Smooth muscle cell (in vitro differentiated cells): ENCODE results near the gene MSI2. TPM values are rescaled to one million over a fixed set of nuclear protein-coding genes. Genes with fewer than 3 reads are reported as not detected.

Experiments
- DNase-seq: peaks from one replicate; lab custom pipeline; 2025; ENCODE audit not compliant: unreplicated experiment; lab: John Stamatoyannopoulos, UW
- H2AFZ ChIP-seq: fragments of 200-600 bp; sonication (generic); 2 replicates; pipeline ENCODE4 v1.6.0; 2016; ENCODE audit warnings: antibody characterized with exemption, low read depth, mild to moderate bottlenecking
- H3F3A ChIP-seq: fragments of 200-600 bp; sonication (generic); 2 replicates; pipeline ENCODE4 v1.6.0; 2017; ENCODE audit warnings: antibody characterized with exemption, low read depth
- H3K27ac ChIP-seq: fragments of 200-600 bp; sonication (generic); 2 replicates; pipeline ENCODE4 v1.5.1; 2016; ENCODE audit warnings: low read depth, mild to moderate bottlenecking
- H3K27me3 ChIP-seq: fragments of 200-600 bp; sonication (generic); 2 replicates; pipeline ENCODE4 v1.6.1; 2016; ENCODE audit warnings: low read depth, mild to moderate bottlenecking
- H3K36me3 ChIP-seq: fragments of 200-600 bp; sonication (generic); 2 replicates; pipeline ENCODE4 v1.5.1; 2016; ENCODE audit warnings: low read depth
- H3K4me1 ChIP-seq: fragments of 200-600 bp; sonication (generic); 2 replicates; pipeline ENCODE4 v1.5.1; 2016; ENCODE audit warnings: low read depth
- H3K4me2 ChIP-seq: fragments of 200-600 bp; sonication (generic); 2 replicates; pipeline ENCODE4 v1.6.0; 2016; ENCODE audit warnings: mild to moderate bottlenecking
- H3K4me3 ChIP-seq: fragments of 200-600 bp; sonication (generic); 2 replicates; pipeline ENCODE4 v1.5.1; 2016; ENCODE audit warnings: mild to moderate bottlenecking
- H3K79me2 ChIP-seq: fragments of 200-600 bp; sonication (generic); 2 replicates; pipeline ENCODE4 v1.6.0; 2016; ENCODE audit warnings: low read depth, mild to moderate bottlenecking
- H3K9ac ChIP-seq: fragments of 200-600 bp; sonication (generic); 2 replicates; pipeline ENCODE4 v1.6.0; 2016; ENCODE audit warnings: low read depth
- H3K9me3 ChIP-seq: fragments of 200-600 bp; sonication (generic); replicated peaks from 2 replicates; pipeline ENCODE4 v1.5.1; 2016; ENCODE audit warnings: low read depth
- H4K20me1 ChIP-seq: fragments of 200-600 bp; sonication (generic); 2 replicates; pipeline ENCODE4 v1.6.0; 2016; ENCODE audit warnings: low read depth
- CTCF ChIP-seq: fragments of 200-600 bp; sonication (generic); IDR thresholded peaks from 2 replicates; pipeline ENCODE4 v1.5.1; 2017; ENCODE audit warnings: borderline replicate concordance, mild to moderate bottlenecking, antibody characterized with exemption; ENCODE audit not compliant: insufficient read depth, poor library complexity, severe bottlenecking
- WGBS: methylation state at CpG from one replicate; pipeline ENCODE4 v1.1.7; 2016; ENCODE audit warnings: low lambda C conversion rate; 5-methylcytosine and 5-hydroxymethylcytosine counted together
- polyA plus RNA-seq: library from polyadenylated mRNA; unstranded; fragments of >200 nt; fragmentation: Nextera tagmentation; extraction: Ambion mirVana; gene quantifications from 2 replicates; pipeline ENCODE4 v1.2.1, GENCODE V29; 2016
- total RNA-seq: library from RNA; depleted of rRNA; stranded (reverse); fragments of >200 nt; gene quantifications from 2 replicates; pipeline ENCODE4 v1.2.3, GENCODE V29; 2014

The MSI2 gene
- total and polyA plus RNA-seq, 2 experiments from 2014 or later: 5.7 to 36.5 TPM

DNA sequence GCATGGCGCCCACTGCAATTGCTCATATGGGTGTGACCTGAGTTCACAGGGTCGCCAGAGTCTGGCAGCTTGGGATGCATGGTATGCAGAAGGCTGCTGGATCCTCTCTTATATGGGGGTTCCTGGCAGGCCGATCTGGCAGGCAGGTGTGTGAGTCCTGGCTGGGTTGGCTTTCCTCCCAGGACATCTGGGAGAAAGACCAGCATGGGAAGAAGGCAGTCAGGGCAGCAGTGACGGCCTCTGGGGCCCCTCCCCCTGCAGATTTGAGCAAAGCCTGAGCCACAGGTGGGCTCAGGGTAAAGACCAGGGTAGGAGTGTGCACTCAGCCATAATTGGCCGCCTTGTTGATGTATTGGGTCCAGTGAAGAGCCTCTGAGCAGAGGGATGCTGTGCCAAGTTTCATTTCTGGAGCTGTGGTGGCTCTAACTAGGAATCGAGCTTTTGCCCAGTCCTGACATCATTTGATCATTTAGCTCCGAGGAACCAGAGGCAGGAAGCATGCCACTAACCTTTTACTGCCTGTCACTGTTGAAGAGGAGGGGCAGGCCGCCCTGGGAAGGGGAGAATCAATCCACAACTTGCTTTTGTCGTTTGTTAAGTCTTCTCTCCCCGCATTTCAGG is 314.5 kb downstream of the MSI2 start:
- DNase-seq: no peak
- no peaks in the 10 kb centered on the region for H3F3A ChIP-seq
- no peaks in the 10 kb centered on the region for H4K20me1 ChIP-seq
- H3K79me2 ChIP-seq: no peaks in the 10 kb centered on the region
- H3K4me1 ChIP-seq: peaks cover 3% of the 10 kb centered on the region
- TF ChIP-seq CTCF: no peak
- no peaks in the 10 kb centered on the region for H3K9me3 ChIP-seq
- H3K27me3 ChIP-seq: no peaks in the 10 kb centered on the region
- no peak overlapping the region for H2AFZ ChIP-seq
- H3K36me3 ChIP-seq: no peaks in the 10 kb centered on the region
- no peak overlapping the region for H3K4me2 ChIP-seq
- H3K9ac ChIP-seq: no peak overlapping the region
- H3K27ac ChIP-seq: no peak overlapping the region
- 81% methylated on average over 10 of the region's 10 CpGs for WGBS
- no peak overlapping the region for H3K4me3 ChIP-seq

- Histone ChIP-seq H3K27ac (no peak overlapping the region), H3K4me1 (peaks cover 9% of the 10 kb centered on the region), H3K4me3 (no peak overlapping the region), H3K79me2 (no peaks in the 10 kb centered on the region), H3K9ac (no peak overlapping the region), H3K36me3 (no peaks in the 10 kb centered on the region), H3K27me3 (no peaks in the 10 kb centered on the region), H3F3A (no peaks in the 10 kb centered on the region), H3K4me2 (no peak overlapping the region), H2AFZ (no peak overlapping the region), H3K9me3 (no peaks in the 10 kb centered on the region), H4K20me1 (no peaks in the 10 kb centered on the region)
- no peak for DNase-seq
- WGBS: 95% methylated on average over 6 of the region's 6 CpGs
- no peak for TF ChIP-seq CTCF
Measured at GRCh38 chr17:57572062-57572461, 315.7 kb downstream of the MSI2 start.

- no peak overlapping the region for H3K4me2 ChIP-seq
- no peak overlapping the region for H3K4me3 ChIP-seq
- no peaks in the 10 kb centered on the region for H4K20me1 ChIP-seq
- H3K36me3 ChIP-seq: no peaks in the 10 kb centered on the region
- WGBS: 98% methylated on average over 13 of the region's 13 CpGs
- no peak for TF ChIP-seq CTCF
- H3K4me1 ChIP-seq: peaks cover 14% of the 10 kb centered on the region
- H3F3A ChIP-seq: no peaks in the 10 kb centered on the region
- H3K9me3 ChIP-seq: no peaks in the 10 kb centered on the region
- no peak overlapping the region for H3K9ac ChIP-seq
- no peaks in the 10 kb centered on the region for H3K79me2 ChIP-seq
- no peak for DNase-seq
- no peaks in the 10 kb centered on the region for H3K27me3 ChIP-seq
- H3K27ac ChIP-seq: no peak overlapping the region
- no peak overlapping the region for H2AFZ ChIP-seq
Measured at GRCh38 chr17:57572600-57572999, 316.3 kb downstream of the MSI2 start.

GRCh38 chr17:57574040-57574513 is 317.8 kb downstream of the MSI2 start:
- Histone ChIP-seq H3K4me2 (no peak overlapping the region), H3K4me1 (peaks cover 28% of the 10 kb centered on the region), H3K9ac (no peak overlapping the region), H4K20me1 (no peaks in the 10 kb centered on the region), H3K27ac (no peak overlapping the region), H3F3A (peaks cover 6% of the 10 kb centered on the region), H3K9me3 (no peaks in the 10 kb centered on the region), H2AFZ (no peak overlapping the region), H3K36me3 (no peaks in the 10 kb centered on the region), H3K79me2 (no peaks in the 10 kb centered on the region), H3K27me3 (no peaks in the 10 kb centered on the region), H3K4me3 (no peak overlapping the region)
- no peak for DNase-seq
- TF ChIP-seq CTCF: no peak
- 91% methylated on average over 4 of the region's 4 CpGs for whole genome bisulfite sequencing
